ENCODE data around the gene EN1.

DNA sequence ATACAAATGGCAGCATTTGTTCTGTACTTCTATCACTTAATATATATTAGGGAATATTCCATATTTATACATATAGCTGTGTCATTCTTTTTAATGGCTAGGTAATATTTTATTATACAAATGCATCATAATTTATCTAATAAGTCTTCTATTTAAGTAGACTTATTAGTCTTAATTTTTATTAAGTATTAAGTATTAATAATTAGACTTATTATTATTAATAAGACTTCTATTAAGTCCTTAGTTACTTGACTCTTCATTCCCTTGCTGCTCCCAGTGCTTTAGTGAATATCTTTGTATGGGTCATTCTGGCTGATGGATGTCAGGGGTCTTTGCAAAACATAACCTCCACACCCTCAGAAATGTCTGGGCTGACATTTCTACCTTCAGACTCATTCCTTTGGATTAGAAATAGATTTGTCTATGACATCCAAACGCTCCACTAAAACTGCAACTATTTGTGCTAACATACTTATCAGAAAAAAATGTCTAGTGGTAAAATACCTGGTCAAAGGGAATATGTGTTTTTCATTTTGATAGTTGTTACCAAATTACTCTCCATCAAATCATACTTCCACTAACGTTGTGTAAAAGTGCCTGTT, 35.8 kb downstream of the EN1 start:
- TF ChIP-seq, protein P1, sequence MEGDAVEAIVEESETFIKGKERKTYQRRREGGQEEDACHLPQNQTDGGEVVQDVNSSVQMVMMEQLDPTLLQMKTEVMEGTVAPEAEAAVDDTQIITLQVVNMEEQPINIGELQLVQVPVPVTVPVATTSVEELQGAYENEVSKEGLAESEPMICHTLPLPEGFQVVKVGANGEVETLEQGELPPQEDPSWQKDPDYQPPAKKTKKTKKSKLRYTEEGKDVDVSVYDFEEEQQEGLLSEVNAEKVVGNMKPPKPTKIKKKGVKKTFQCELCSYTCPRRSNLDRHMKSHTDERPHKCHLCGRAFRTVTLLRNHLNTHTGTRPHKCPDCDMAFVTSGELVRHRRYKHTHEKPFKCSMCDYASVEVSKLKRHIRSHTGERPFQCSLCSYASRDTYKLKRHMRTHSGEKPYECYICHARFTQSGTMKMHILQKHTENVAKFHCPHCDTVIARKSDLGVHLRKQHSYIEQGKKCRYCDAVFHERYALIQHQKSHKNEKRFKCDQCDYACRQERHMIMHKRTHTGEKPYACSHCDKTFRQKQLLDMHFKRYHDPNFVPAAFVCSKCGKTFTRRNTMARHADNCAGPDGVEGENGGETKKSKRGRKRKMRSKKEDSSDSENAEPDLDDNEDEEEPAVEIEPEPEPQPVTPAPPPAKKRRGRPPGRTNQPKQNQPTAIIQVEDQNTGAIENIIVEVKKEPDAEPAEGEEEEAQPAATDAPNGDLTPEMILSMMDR (IDR thresholded peaks at IDR 0.05), result no peak
- TF ChIP-seq POLR2A (IDR thresholded peaks at IDR 0.05), result no peak
